GM12873 (cell line): Measurements from ENCODE around the gene ZNF544.

Experiments used
- TF ChIP-seq, protein P1 (sequence below): IDR thresholded peaks from 2 replicates; pipeline ENCODE4 v1.5.1; 2012; ENCODE audit warnings: low read depth, mild to moderate bottlenecking, moderate library complexity, low read length, control low read depth; ENCODE audit not compliant: insufficient read depth; ENCODE audit errors: missing control alignments

Gene ZNF544

DNA sequence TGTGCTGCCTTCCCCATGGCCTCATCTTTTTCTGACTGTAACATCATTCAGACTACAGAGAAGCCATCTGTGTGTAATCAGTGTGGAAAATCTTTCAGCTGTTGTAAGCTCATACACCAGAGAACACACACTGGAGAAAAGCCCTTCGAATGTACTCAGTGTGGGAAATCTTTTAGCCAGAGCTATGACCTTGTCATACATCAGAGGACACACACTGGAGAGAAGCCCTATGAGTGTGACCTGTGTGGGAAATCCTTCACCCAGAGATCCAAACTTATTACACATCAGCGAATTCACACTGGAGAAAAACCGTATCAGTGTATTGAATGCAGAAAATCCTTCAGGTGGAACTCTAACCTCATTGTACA lies 32.9 kb downstream of the ZNF544 start:
- TF ChIP-seq, protein P1, sequence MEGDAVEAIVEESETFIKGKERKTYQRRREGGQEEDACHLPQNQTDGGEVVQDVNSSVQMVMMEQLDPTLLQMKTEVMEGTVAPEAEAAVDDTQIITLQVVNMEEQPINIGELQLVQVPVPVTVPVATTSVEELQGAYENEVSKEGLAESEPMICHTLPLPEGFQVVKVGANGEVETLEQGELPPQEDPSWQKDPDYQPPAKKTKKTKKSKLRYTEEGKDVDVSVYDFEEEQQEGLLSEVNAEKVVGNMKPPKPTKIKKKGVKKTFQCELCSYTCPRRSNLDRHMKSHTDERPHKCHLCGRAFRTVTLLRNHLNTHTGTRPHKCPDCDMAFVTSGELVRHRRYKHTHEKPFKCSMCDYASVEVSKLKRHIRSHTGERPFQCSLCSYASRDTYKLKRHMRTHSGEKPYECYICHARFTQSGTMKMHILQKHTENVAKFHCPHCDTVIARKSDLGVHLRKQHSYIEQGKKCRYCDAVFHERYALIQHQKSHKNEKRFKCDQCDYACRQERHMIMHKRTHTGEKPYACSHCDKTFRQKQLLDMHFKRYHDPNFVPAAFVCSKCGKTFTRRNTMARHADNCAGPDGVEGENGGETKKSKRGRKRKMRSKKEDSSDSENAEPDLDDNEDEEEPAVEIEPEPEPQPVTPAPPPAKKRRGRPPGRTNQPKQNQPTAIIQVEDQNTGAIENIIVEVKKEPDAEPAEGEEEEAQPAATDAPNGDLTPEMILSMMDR, result no peak

DNA sequence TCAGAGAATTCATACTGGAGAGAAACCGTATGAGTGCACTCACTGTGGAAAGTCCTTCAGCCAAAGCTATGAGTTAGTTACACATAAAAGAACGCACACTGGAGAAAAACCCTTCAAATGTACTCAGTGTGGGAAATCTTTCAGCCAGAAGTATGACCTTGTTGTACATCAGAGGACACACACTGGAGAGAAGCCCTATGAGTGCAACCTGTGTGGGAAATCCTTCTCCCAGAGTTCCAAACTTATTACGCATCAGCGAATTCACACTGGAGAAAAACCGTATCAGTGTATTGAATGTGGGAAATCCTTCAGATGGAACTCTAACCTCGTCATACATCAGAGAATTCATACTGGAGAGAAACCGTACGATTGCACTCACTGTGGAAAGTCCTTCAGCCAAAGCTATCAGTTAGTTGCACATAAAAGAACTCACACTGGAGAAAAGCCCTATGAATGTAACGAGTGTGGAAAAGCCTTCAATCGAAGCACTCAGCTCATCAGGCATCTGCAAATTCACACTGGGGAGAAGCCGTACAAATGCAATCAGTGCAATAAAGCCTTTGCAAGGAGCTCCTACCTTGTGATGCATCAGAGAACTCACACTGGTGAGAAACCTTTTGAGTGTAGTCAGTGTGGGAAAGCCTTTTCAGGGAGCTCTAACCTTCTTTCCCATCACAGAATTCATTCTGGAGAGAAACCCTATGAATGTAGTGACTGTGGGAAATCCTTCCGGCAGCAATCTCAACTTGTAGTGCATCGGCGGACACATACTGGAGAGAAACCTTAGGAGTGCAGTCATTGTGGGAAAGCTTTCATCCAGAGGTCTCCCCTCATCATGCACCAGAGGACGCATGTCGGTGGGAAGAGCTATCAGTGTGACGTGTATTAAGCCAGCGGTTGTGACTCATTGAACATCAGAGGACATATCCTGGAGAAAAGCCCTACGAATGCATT lies 33.5 kb downstream of the ZNF544 start:
- TF ChIP-seq, protein P1, result no peak

DNA sequence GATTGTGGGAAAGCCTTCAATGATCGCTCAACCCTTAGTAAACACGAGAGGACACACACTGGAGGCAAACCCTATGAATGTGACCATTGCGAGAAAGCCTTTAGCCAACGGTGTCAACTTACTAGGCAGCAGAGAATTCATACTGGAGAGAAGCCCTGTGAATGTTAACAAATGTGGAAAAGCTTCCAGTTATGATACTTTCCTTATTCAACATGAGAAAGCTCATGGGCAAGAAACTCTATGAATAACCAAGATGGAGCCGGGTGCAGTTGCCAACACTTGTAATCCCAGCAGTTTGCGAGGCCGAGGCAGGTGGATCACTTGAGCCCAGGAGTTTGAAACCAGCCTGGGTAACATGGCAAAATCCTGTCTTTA lies 34.2 kb downstream of the ZNF544 start:
- TF ChIP-seq, protein P1, result no peak

DNA sequence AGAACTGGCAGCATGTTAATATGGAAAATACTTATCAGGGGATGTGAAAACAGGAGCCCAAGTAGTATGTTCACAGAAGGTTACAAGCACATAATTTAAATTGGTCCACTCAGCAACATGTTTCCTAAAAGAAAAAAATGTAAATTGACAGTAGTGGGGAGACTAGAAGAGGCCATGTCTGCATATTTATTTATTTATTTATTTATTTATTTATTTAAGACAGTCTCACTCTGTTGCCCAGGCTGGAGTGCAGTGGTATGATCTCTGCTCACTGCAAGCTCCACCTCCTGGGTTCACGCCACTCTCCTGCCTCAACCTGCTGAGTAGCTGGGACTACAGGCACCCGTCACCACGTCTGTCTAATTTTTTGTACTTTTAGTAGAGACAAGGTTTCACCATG lies 36.4 kb downstream of the ZNF544 start:
- TF ChIP-seq, protein P1, result no peak

DNA sequence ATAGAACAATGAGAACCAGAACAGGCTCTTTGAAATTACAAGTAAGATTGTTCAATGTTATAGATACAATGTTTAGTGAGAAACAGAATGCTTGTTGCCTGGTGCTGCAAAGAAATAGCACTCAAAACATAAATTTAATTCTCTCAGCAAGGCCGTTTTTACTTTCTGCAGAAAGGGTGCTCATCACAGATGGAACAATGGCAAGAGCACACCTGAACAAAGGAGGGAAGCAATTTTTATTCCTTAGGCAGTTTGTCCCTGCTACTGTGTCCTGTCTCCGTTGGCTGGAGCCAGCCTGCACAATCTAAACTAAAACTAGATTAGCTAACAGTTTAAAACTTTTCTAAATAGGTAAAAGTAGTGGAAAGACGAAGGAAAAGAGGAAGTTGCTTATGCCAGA lies 39.6 kb downstream of the ZNF544 start:
- TF ChIP-seq, protein P1, result no peak

DNA sequence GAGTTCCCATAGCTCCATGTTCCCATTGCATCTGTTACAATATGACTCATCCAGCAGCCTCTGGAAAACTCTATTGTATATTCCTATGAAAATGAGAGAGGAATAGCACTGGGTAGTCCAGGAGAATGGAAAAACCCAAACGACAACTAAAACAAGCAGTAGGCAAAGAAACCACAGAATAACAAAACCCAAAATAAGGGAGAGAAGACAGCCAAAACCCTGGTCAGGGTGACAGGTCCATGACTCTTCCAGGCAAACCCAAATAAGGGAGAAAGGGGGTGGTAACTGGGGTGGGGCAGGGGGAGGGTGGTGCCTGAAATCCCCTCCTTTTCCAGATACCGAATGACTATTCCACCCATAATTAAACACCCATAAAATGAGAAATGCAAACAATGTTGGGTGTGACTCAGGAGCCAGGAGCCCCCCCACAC lies 46.1 kb downstream of the ZNF544 start:
- TF ChIP-seq, protein P1, result no peak

DNA sequence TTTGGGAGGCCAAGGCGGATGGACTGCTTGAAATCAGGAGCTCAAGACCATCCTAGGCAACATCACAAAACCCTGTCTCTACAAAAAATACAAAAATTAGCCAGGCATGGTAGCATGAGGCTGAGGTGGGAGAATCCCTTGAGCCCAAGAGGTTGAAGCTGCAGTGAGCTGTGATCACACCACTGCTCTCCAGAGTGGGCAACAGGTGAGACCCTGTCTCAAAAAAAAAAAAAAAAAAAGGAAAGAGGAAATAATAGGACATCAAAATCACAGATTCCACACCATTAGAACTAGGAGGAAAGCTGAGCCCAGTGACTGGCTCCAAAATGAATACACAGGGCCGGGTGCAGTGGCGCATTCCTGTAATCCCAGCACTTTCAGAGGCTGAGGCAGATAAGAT lies 46.9 kb downstream of the ZNF544 start:
- TF ChIP-seq, protein P1, result no peak
